Cerebellar nuclear complex (tissue), 1 donor: ENCODE data around the gene TNFAIP8L1.

ENCODE experiments used
- DNase-seq, 2 experiments: peaks; one replicate each; lab custom pipeline; 2025; lab: John Stamatoyannopoulos, UW

TNFAIP8L1 gene

GRCh38 chr19:4609878-4610511 lies 29.3 kb upstream of the TNFAIP8L1 start:
- no peak for DNase-seq

GRCh38 chr19:4613254-4613751 lies 26.0 kb upstream of the TNFAIP8L1 start:
- no peak for DNase-seq

GRCh38 chr19:4618019-4618418 lies 21.3 kb upstream of the TNFAIP8L1 start:
- DNase-seq = no peak

GRCh38 chr19:4619668-4620294 lies 19.5 kb upstream of the TNFAIP8L1 start:
- no peak for DNase-seq

DNA sequence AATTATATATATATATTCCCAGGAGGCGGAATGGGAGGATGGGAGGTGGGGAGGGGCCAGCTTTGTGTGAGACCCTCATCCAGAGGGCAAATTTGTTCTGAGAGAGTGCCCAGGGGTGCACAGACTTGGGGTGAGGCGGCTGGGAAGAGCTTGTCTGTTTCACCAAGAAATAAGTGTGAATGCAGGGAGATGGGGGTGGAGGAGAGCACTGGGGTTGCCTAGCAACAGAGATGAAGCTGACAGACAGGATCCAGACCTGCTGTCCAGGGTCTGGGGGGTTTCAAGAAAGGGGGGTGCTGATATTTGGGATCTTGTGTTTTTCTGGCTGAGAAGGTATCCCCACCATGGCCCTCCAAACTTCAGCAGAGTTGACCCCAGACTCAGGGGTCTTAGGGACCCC lies 18.6 kb upstream of the TNFAIP8L1 start:
- DNase-seq = no peak

DNA sequence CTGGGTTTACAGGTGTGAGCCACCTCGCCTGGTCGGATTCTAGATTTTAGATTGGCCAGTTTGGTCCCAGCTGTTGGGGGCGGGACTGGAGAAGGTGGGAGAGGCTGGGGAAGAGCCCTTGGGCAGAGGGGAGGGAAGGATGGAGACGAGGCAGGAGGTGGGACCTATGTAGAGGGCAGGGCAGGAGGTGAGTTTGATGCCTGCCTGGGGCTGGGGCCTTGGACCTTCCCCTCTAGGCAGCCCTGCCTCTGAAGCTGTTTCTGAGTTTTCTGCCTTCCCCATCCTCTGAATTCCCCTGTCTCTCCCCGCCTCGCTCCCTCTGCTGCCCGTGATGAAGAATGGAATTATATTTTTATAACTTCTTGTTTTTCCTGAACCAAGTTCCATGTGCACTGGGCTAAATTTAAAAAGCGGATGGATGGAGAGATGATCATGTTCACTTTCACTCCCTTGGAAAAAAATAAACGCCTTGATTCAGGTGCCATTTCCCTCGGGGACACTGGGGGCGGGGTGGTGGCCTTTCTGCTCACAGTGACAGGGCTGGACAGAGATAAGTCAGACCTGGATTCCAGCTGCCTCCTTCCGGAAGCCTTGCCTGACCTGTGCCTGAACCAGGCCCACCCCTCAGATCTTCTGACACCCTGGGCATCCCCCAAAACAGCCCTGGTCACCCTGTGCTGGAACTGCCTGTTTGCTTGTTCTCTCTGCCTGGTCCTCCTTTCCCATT lies 16.5 kb upstream of the TNFAIP8L1 start:
- DNase-seq = no peak

DNA sequence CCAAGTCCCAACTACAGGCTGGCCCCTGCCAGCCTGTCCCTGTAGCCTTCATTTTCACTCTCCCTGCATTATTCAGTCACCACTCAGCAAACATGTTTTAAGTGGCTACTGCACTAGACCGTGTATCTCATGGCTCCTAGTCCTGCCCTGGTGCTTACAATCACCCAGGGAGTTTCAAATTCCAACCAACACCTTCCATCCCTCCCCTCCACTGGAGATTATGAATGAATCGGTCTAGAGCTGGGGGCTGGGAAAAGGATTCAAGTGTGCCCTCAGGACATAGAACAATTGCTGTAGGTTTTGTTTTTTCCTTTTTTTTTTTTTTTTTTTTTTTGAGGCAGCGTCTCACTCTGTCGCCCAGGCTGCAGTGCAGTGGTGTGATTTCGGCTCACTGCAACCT lies 15.0 kb upstream of the TNFAIP8L1 start:
- no peak for DNase-seq

GRCh38 chr19:4624733-4625362 lies 14.5 kb upstream of the TNFAIP8L1 start:
- DNase-seq = no peak

GRCh38 chr19:4633140-4633967 lies 6.0 kb upstream of the TNFAIP8L1 start:
- no peak for DNase-seq

- DNase-seq = no peak
Observed at GRCh38 chr19:4635754-4636116, 3.6 kb upstream of the TNFAIP8L1 start.

DNA sequence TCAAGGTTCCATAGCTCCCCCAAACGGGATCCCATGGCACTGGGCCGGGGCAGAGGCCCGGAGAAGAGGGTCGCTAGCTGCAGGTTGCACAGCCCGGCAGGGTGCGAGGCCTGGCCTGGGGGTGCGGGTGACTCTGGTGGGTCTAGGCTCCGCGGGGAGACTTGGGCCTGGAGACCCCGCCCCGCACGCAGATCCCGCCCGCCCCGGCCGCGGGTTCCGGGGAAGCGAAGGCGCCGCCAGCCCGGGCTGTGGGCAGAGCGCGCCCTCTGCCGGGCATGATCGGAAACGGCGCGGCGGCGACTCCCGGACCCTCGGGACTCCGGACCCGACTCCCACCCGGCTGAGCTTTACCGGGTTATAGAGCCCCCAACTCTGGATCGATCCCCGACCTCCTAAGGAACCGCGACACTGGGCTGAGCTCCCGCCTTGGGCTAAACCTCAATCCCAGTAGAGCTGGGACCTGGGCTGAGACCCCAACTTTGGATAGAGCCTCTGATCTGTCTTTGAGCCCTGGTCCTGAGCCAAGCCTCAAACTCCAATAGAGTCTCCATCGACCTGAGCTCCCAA lies 3.1 kb upstream of the TNFAIP8L1 start:
- DNase-seq = no peak

DNA sequence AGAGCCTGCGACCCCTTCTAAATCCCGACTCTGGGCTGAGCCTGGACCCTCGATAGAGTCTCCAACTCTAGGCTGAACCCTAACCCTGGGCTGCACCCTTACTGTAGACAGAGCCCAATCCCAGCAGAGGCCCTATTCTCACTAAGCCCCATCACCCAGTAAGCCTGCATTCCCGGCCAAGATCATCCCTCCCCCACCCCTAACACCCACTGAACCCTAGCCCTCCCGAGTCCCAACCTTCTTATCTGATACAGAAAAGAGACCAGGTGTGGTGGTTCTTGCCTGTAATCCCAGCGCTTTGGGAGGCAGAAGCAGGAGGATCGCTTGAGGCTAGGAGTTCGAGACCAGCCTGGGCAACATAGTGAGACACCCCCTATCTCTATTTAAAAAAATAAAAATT lies 2.6 kb upstream of the TNFAIP8L1 start:
- DNase-seq = no peak

DNA sequence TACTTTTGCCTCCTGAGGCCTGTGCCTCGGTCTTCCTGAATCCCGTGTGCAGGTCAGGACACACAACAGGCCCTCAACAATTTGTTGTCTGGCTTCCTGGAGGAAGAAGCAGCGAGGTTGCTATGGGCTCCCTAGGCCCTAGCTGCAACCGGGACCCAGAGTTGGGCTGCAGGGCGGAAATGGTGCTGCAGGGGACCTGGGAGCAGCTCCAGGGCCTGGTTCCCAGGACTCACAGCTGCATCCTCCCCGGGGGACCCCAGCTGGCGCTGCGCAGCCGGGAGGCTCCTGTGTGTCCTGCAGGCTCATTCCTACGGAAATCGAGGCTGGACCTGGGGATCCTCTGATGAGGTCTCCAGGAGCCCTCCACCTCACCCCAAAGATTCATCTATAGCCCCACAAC lies 999 bp upstream of the TNFAIP8L1 start:
- DNase-seq = no peak

GRCh38 chr19:4639531-4640246 lies 373 bp downstream of the TNFAIP8L1 start:
- no peak for DNase-seq

DNA sequence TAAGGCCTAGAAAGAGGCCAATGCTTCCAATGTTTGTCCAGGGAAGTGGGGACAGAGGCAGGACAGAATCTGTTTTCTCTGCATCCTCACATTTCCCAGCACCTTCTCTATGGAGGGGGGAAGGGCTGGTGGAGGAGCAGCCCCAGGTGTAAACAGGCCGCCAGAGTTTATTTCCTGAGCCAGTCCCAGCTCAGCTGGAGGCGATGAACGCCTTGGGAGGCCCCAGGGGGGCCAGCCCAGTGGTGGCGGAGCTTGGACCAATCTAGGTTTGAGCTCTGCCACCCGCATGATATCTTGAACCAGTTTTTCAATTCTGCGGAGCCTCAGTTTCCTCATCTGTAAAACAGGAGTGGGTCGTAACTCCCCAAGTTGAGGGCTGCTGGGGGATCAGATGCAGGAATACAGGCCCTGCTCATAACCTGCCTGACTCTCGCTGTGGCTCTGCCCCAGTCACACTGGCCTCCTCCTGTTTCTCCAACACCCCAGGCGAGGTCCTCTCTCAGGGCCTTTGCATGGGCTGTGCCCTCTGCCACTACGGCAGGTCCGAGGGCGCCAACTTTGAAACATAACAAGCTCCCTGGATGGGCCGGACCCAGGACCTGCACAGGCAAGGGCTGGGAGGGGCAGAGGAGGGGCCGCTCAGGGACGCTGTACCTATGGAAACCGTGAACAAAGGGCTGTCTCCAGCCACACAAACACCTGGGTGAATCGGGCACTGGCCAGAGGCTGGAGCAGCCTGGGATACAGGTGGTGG lies 1.1 kb downstream of the TNFAIP8L1 start:
- no peak for DNase-seq

GRCh38 chr19:4641132-4641531 lies 1.8 kb downstream of the TNFAIP8L1 start:
- DNase-seq = no peak

DNA sequence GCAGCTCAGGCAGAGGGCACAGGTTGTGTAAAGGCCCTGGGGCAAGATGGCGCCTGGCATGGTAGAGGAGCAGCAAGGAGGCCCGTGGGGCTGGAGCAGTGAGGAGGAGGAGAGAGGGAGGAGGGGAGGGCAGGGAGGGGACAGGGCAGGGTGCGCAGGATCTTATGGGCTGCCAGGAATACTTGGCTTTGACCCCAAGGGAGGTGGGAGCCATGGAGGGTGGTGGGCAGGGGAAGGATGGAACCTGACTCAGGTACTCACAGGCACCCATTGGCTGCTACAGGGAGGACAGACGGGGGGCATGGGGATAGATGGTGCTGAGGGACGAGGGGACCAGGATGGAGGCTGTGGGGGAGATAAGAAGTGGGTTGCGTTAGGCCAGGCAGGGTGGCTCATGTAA lies 3.3 kb downstream of the TNFAIP8L1 start:
- no peak for DNase-seq

- DNase-seq = no peak
Observed at GRCh38 chr19:4645718-4646117, 6.4 kb downstream of the TNFAIP8L1 start.

DNA sequence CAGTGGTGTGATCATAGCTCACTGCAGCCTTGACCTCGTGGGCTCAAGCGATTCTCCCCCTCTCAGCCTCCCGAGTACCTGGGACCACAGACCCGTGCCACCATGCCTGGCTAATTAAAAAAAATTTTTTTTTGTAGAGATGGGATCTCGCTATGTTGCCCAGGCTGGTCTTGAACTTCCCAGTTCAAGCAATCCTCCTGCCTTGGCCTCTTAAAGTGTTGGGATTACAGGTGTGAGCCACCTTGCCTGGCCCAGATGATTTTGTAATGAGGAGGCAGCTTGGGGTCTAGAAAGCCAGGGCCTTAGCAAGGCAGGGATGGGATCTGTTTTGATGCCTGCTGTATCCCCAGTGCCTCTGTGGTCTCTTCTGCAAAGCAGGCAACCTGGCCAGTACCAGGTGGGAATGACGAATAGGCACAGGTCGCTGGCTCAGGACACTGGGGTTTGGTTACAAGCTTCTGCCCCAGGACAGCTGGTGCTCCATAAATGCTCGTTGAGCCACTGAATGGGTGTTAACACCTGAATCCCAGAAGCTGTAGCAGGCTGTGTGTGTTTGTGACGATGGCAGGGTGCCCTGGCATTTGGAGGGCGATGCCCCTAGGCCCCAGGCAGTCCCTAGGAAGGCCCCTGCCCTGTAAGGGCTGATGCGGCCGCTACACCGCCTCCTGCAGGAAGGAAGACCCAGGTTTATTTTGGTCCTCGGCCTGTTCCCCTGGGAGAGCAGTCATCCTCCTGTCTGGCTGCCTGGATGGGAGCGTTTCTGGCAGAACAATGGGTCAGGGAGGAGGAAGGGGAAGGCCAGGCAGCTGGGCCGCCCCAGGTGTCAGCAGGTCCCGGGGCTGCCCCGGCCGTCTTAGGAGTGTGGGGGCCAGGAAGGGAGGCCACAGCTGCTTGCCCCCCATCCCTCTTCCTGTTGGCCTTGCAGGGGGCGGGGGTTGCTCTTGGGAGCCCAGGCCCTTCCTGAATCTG lies 8.6 kb downstream of the TNFAIP8L1 start:
- DNase-seq = no peak
